RWPE2 (cell line): Measurements from ENCODE around the gene KLF6.

ENCODE experiments used
- ATAC-seq: fragments of 200-7000 bp; cut with Tn5 transposase; 3 replicates; pipeline ENCODE4 v1.9.1; 2021; ENCODE audit warnings: low read depth
- DNase-seq: peaks from one replicate; pipeline ENCODE4 v3.0.0-alpha.2; 2020; ENCODE audit warnings: low spot score
- H3K27ac ChIP-seq: fragments of 450-650 bp; 2 replicates; pipeline ENCODE4 v1.5.1; 2017; ENCODE audit warnings: mild to moderate bottlenecking; ENCODE audit not compliant: poor library complexity, severe bottlenecking
- H3K27me3 ChIP-seq: fragments of 250-450 bp; sonication (Bioruptor Pico); 2 replicates; pipeline ENCODE4 v1.5.1; 2021; ENCODE audit warnings: mild to moderate bottlenecking, moderate library complexity; ENCODE audit not compliant: insufficient read depth, poor library complexity, severe bottlenecking
- H3K36me3 ChIP-seq: fragments of 250-450 bp; sonication (Bioruptor Pico); 2 replicates; pipeline ENCODE4 v1.5.1; 2020; ENCODE audit warnings: low read depth, mild to moderate bottlenecking, moderate library complexity
- H3K4me1 ChIP-seq: fragments of 250-450 bp; sonication (Bioruptor Pico); 2 replicates; pipeline ENCODE4 v1.5.1; 2021; ENCODE audit warnings: mild to moderate bottlenecking, moderate library complexity; ENCODE audit not compliant: insufficient read depth, poor library complexity, severe bottlenecking
- H3K4me3 ChIP-seq: fragments of 250-450 bp; sonication (Bioruptor Pico); 2 replicates; pipeline ENCODE4 v1.5.1; 2021; ENCODE audit warnings: mild to moderate bottlenecking, moderate library complexity; ENCODE audit not compliant: severe bottlenecking
- H3K9me3 ChIP-seq: fragments of 250-450 bp; sonication (Bioruptor Pico); 2 replicates; pipeline ENCODE4 v1.5.1; 2021; ENCODE audit warnings: mild to moderate bottlenecking, moderate library complexity; ENCODE audit not compliant: severe bottlenecking
- CTCF ChIP-seq: fragments of 450-650 bp; IDR thresholded peaks from one replicate; pipeline ENCODE4 v1.5.1; 2017; ENCODE audit warnings: mild to moderate bottlenecking, moderate library complexity; ENCODE audit not compliant: poor library complexity, severe bottlenecking

The KLF6 gene

GRCh38 chr10:3808689-3809199 lies 23.7 kb upstream of the KLF6 start:
- no peaks in the 10 kb centered on the region for H3K36me3 ChIP-seq
- peaks cover 68% of the 10 kb centered on the region for H3K4me1 ChIP-seq
- no peaks in the 10 kb centered on the region for H3K27me3 ChIP-seq
- H3K9me3 ChIP-seq = no peaks in the 10 kb centered on the region
- H3K4me3 ChIP-seq = no peak overlapping the region
- peak overlapping the region; percentile 100 for H3K27ac ChIP-seq
- ATAC-seq (no peak), DNase-seq (no peak)
- TF ChIP-seq CTCF = no peak

GRCh38 chr10:3807928-3808496 lies 23.0 kb upstream of the KLF6 start:
- peaks cover 64% of the 10 kb centered on the region for H3K4me1 ChIP-seq
- no peaks in the 10 kb centered on the region for H3K36me3 ChIP-seq
- DNase-seq (no peak), ATAC-seq (no peak)
- H3K27ac ChIP-seq = peak overlapping the region; percentile 100
- no peak overlapping the region for H3K4me3 ChIP-seq
- H3K27me3 ChIP-seq = no peaks in the 10 kb centered on the region
- H3K9me3 ChIP-seq = no peaks in the 10 kb centered on the region
- no peak for TF ChIP-seq CTCF

GRCh38 chr10:3807211-3807927 lies 22.4 kb upstream of the KLF6 start:
- no peak for ATAC-seq
- no peaks in the 10 kb centered on the region for H3K9me3 ChIP-seq
- no peaks in the 10 kb centered on the region for H3K36me3 ChIP-seq
- peak overlapping the region; percentile 100 for H3K27ac ChIP-seq
- H3K4me3 ChIP-seq = no peak overlapping the region
- TF ChIP-seq CTCF = no peak
- DNase-seq = no peak
- H3K27me3 ChIP-seq = no peaks in the 10 kb centered on the region
- H3K4me1 ChIP-seq = peaks cover 61% of the 10 kb centered on the region

- peak overlapping the region; percentile 100 for H3K27ac ChIP-seq
- H3K4me1 ChIP-seq = peaks cover 55% of the 10 kb centered on the region
- no peaks in the 10 kb centered on the region for H3K27me3 ChIP-seq
- no peak overlapping the region for H3K4me3 ChIP-seq
- ATAC-seq (peak; percentile 40), DNase-seq (no peak)
- TF ChIP-seq CTCF = no peak
- H3K36me3 ChIP-seq = no peaks in the 10 kb centered on the region
- H3K9me3 ChIP-seq = no peaks in the 10 kb centered on the region
Observed at GRCh38 chr10:3806603-3807002, 21.6 kb upstream of the KLF6 start.
